GM12875 (cell line): ENCODE measurements around the gene DNAH8.

ENCODE experiments used
- H3K4me3 ChIP-seq: one replicate; pipeline ENCODE4 v1.5.1; 2011; ENCODE audit warnings: low read depth, low read length, control low read depth
- TF ChIP-seq, protein P1 (sequence below): IDR thresholded peaks from 2 replicates; pipeline ENCODE4 v1.5.1; 2011; ENCODE audit warnings: low read depth, mild to moderate bottlenecking, control low read depth, inconsistent platforms, low read length, moderate library complexity, borderline replicate concordance; ENCODE audit not compliant: insufficient read depth

DNAH8 gene

DNA sequence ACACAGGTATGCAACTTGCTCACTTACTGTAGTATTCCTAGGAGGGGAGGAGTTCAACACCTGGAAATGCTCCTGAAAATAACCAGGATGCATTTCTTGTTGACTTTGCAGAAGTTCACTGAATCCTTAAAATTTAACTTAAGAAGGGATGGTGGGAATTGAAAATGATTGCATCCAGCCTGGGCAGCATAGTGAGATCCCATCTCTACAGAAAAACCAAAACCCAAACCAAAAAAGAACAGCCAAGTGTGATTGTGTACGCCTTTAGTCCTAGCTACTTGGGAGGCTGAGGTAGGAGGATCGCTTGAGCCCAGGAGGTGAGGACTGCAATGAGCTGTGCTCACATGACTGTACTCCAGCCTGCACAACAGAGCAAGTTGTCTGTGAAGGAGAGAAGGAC is 1.7 kb downstream of the DNAH8 start:
- H3K4me3 ChIP-seq = no peak overlapping the region
- TF ChIP-seq, protein P1, sequence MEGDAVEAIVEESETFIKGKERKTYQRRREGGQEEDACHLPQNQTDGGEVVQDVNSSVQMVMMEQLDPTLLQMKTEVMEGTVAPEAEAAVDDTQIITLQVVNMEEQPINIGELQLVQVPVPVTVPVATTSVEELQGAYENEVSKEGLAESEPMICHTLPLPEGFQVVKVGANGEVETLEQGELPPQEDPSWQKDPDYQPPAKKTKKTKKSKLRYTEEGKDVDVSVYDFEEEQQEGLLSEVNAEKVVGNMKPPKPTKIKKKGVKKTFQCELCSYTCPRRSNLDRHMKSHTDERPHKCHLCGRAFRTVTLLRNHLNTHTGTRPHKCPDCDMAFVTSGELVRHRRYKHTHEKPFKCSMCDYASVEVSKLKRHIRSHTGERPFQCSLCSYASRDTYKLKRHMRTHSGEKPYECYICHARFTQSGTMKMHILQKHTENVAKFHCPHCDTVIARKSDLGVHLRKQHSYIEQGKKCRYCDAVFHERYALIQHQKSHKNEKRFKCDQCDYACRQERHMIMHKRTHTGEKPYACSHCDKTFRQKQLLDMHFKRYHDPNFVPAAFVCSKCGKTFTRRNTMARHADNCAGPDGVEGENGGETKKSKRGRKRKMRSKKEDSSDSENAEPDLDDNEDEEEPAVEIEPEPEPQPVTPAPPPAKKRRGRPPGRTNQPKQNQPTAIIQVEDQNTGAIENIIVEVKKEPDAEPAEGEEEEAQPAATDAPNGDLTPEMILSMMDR = no peak

DNA sequence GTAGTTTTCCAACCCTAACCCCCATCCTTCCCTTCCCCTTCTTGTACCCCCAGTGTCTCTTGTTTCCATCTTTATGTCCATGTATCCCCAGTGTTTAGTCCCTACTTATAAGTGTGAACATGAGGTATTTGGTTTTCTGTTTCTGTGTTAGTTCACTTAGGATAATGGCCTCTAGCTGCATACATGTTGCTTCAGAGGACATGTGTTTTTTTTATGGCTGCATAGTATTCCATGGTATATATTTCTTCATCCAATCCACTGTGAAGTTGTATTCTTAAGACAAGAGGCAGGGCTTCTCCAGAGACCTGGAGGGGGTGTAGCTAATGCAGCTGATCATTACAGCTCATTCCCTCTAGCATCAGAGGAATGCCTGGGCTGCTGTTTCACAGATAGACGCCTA is 4.2 kb downstream of the DNAH8 start:
- TF ChIP-seq, protein P1 = no peak
- no peak overlapping the region for H3K4me3 ChIP-seq

DNA sequence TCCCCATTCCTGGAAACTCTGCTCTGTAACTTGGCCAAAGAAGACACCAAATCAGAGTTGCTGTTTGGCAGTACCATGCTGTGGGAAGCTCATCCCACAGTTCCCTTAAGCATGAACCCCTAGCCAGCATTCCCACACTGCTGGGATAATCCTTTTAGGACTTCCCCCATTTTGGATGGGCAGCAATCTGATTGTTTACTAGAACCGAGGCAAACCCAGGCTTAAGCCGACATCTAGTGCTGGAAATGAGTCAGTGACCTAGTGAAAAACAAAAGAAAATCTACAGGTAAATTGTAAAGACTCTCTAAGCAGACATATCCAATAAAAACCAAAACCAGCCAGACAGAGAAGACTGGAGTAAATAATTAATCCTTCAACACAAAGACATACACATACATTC is 5.2 kb downstream of the DNAH8 start:
- TF ChIP-seq, protein P1 = 0 out of 2 replicates have a peak, but pooled peaks have one; percentile 3
- H3K4me3 ChIP-seq = no peak overlapping the region

DNA sequence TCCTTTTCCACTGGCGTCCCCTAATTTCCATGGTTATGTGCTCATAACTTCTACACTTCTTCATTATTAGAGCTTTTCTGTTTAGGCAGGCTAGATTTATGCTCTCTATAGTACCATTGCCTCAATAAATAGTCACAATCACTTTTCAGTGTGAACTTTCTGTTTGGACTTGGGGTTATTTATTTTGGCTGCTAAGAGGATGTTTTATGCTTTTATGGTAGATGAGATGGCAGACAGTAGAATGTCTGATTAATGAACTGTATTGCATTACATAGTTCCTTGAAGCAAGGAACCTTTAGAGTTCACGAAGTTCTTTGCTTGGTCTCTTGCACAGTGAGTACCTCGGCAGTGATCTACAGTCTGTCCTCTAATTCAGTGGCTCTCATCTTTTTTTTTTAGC is 6.9 kb downstream of the DNAH8 start:
- no peak overlapping the region for H3K4me3 ChIP-seq
- TF ChIP-seq, protein P1 = no peak

DNA sequence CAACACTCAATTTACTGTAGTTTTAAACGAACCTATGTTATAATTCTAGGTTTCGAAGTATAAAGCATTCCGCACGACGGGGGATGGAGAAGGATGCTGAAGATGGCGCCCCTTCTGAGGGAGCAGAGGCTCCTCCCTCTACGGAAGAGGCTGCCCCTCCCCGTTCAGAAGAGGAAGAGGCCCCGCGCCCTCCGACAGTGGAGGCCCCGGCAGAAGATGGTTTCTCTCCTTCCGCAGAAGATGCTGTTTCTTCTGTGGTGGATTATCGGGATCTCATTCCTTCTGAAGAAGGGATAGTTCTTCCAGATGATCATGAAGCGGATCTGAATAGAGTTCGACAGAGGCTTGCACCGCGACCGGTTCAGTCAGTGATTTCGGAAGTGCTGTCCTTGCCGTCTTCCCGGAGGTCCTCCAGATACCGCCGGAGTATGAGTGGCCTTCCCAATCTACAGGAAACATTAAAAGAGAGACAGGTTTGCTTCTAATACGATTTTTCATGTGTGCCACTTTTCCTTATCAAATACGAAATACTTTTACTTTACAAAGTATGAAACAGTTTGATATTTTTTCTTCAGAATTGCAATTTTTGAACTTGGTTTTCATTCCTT is 7.7 kb downstream of the DNAH8 start:
- TF ChIP-seq, protein P1 = no peak
- H3K4me3 ChIP-seq = no peak overlapping the region

DNA sequence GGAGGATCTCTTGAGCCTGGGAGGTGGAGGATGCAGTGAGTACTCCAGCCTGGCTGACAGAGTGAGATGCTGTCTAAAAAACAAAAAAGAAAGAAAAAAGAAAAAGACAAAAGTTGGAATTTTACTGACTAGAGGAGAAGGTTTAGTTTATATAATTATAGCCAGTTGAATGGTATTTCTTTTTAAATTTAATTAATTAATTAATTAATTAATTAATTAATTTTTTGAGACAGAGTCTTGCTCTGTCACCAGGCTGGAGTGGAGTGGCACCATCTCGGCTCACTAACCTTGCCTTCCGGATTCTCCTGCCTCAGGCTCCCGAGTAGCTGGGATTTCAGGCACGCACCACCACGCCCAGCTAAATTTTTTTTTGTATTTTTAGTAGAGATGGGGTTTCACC is 8.7 kb downstream of the DNAH8 start:
- TF ChIP-seq, protein P1 = no peak
- no peak overlapping the region for H3K4me3 ChIP-seq

DNA sequence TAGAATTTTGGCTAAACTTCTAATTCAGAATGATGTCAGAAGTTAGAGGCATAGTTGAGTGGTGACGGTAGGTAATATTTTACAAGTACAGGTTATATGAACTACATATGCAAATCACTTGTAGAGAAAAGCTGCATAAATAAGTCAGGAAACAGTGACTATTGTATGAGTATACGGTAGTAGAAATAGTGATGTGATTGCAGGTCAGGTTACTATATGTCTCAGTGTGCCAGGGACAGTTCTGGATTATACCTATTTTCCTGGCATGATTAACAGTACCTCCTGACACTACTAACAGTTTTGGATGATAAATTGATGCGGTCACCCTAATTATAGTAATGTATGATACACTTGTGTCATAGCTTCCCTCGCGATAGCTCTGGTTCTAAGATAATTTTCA is 9.2 kb downstream of the DNAH8 start:
- no peak overlapping the region for H3K4me3 ChIP-seq
- TF ChIP-seq, protein P1 = no peak
